Stomach (tissue), 9 donors: ENCODE data around the gene GPR139. TPM values are rescaled to one million over a fixed set of nuclear protein-coding genes. Genes with fewer than 3 reads are reported as not detected.

ENCODE experiments used
- DNase-seq, 2 donors: peaks; one replicate each; pipeline versions ENCODE4 v3.0.0 to v3.0.0-alpha.2; 2013 to 2019
- H3K27ac ChIP-seq, 5 donors: fragments of 200-600 bp in 4 of 5; sonication (generic) in 4 of 5; one replicate each; pipeline ENCODE4 v1.5.1; 2013 to 2019; ENCODE audit warnings: mild to moderate bottlenecking in 1 of 5, moderate library complexity in 1 of 5
- H3K27me3 ChIP-seq, 3 donors: fragments of 200-600 bp; sonication (generic); one replicate each; pipeline ENCODE4 v1.5.1; 2017 to 2019; ENCODE audit warnings: mixed run types in 1 of 3
- H3K36me3 ChIP-seq, 4 donors: fragments of 200-600 bp; sonication (generic); 1 replicate in 3 of 4; 2 replicates in 1 of 4; pipeline ENCODE4 v1.5.1; 2016 to 2019
- H3K4me1 ChIP-seq, 4 donors: fragments of 200-600 bp; sonication (generic); one replicate each; pipeline ENCODE4 v1.5.1; 2016 to 2019
- H3K4me3 ChIP-seq, 4 donors: fragments of 200-600 bp; sonication (generic) in 3 of 4; one replicate each; pipeline ENCODE4 v1.5.1; 2016 to 2019; ENCODE audit warnings: mild to moderate bottlenecking in 1 of 4
- H3K9me3 ChIP-seq, 4 donors: fragments of 200-600 bp; sonication (generic); one replicate each; pipeline ENCODE4 v1.5.1; 2016 to 2019
- CTCF ChIP-seq, 7 experiments: fragments of 450-650 bp in 4 of 7; fragments of 200-600 bp in 3 of 7; sonication (generic) in 3 of 7; IDR thresholded peaks; one replicate each; pipeline ENCODE4 v1.5.1; 2016 to 2019; ENCODE audit warnings: antibody characterized with exemption in 7 of 7, control low read depth in 2 of 7, mild to moderate bottlenecking in 1 of 7
- EP300 ChIP-seq: sonication (generic); formaldehyde crosslinking; IDR thresholded peaks from one replicate; pipeline ENCODE4 v1.6.1; 2017; ENCODE audit warnings: antibody characterized with exemption
- POLR2A ChIP-seq, 4 donors: fragments of 450-650 bp; IDR thresholded peaks; one replicate each; pipeline ENCODE4 v1.6.1; 2016; ENCODE audit warnings: antibody characterized with exemption in 4 of 4, control low read depth in 2 of 4, mild to moderate bottlenecking in 1 of 4, moderate library complexity in 1 of 4
- POLR2AphosphoS5 ChIP-seq, 3 donors: sonication (generic); formaldehyde crosslinking; IDR thresholded peaks; one replicate each; pipeline ENCODE4 v1.6.1; 2016; ENCODE audit warnings: antibody characterized with exemption in 3 of 3
- WGBS, 5 donors: extraction: QIAGEN DNeasy Blood & Tissue Kit in 3 of 5; methylation state at CpG; one replicate each; pipeline versions ENCODE4 v1.1.5 to v1.1.7; 2013 to 2018; 5-methylcytosine and 5-hydroxymethylcytosine counted together
- intact Hi-C: fragments of 100-400 bp; cut with DNase I; formaldehyde crosslinking; loops from one replicate; pipeline ENCODE4 v1.15.1; 2023; ENCODE audit warnings: low total_unique reads
- polyA plus RNA-seq, 3 donors: library from polyadenylated mRNA; stranded (reverse); fragments of 200-250 nt; gene quantifications; one replicate each; pipeline ENCODE4 v1.2.3, GENCODE V29; 2013
- total RNA-seq, 5 donors: library from RNA; depleted of rRNA; stranded (reverse); fragments of >200 nt; gene quantifications; one replicate each; pipeline versions ENCODE4 v1.1.0 to v1.2.3, GENCODE V29; 2014 to 2016
- donor health status: healthy with polysubstance abuse.
- donor health status: Bipolar disorder and iron deficiency.
- donor health status: healthy.

The GPR139 gene
- total and polyA plus RNA-seq, 8 donors = not detected

- Histone ChIP-seq H3K9me3 (no peaks in the 10 kb centered on the region), H3K4me3 (no peak overlapping the region), H3K27me3 (no peaks in the 10 kb centered on the region), H3K27ac (no peak overlapping the region), H3K36me3 (no peaks in the 10 kb centered on the region), H3K4me1 (no peaks in the 10 kb centered on the region)
- intact Hi-C loops = no loop called here
- DNase-seq = no peak
- 76 to 91% (median 82%) methylated on average over 3 of the region's 3 CpGs for WGBS, 5 donors
- TF ChIP-seq CTCF (IDR thresholded peaks at IDR 0.05) (no peak), POLR2A (IDR thresholded peaks at IDR 0.05) (no peak), POLR2AphosphoS5 (IDR thresholded peaks at IDR 0.05) (no peak), EP300 (no peak)
These were observed 44.1 kb downstream of the GPR139 start for GRCh38 chr16:20029611-20030010.

- H3K27ac ChIP-seq = no peak overlapping the region
- no peaks in the 10 kb centered on the region for H3K36me3 ChIP-seq
- H3K4me3 ChIP-seq = no peak overlapping the region
- no peaks in the 10 kb centered on the region for H3K4me1 ChIP-seq
- intact Hi-C loops = no loop called here
- TF ChIP-seq EP300 = no peak
- TF ChIP-seq CTCF (IDR thresholded peaks at IDR 0.05) = no peak
- TF ChIP-seq POLR2A (IDR thresholded peaks at IDR 0.05) = no peak
- TF ChIP-seq POLR2AphosphoS5 (IDR thresholded peaks at IDR 0.05) = no peak
- no peak for DNase-seq
- no peaks in the 10 kb centered on the region for H3K9me3 ChIP-seq
- 30 to 66% (median 54%) methylated on average over 2 of the region's 2 CpGs for WGBS, 5 donors
- no peaks in the 10 kb centered on the region for H3K27me3 ChIP-seq
These were observed 47.2 kb downstream of the GPR139 start for GRCh38 chr16:20026361-20027072.

- no peaks in the 10 kb centered on the region for H3K4me1 ChIP-seq
- WGBS, 5 donors = 0 to 6% (median 5%) methylated on average over 1 of the region's 1 CpG
- H3K36me3 ChIP-seq = no peaks in the 10 kb centered on the region
- no peak for TF ChIP-seq CTCF (IDR thresholded peaks at IDR 0.05)
- no peak for TF ChIP-seq POLR2AphosphoS5 (IDR thresholded peaks at IDR 0.05)
- peak in 1 of 2 donors; percentile 48 for DNase-seq
- intact Hi-C loops = no loop called here
- H3K9me3 ChIP-seq = no peaks in the 10 kb centered on the region
- no peak overlapping the region for H3K4me3 ChIP-seq
- no peak overlapping the region for H3K27ac ChIP-seq
- no peaks in the 10 kb centered on the region for H3K27me3 ChIP-seq
These were observed 50.5 kb downstream of the GPR139 start for GRCh38 chr16:20023190-20023589.

- Histone ChIP-seq H3K27ac (no peak overlapping the region), H3K9me3 (no peaks in the 10 kb centered on the region), H3K36me3 (no peaks in the 10 kb centered on the region), H3K27me3 (no peaks in the 10 kb centered on the region), H3K4me1 (no peaks in the 10 kb centered on the region), H3K4me3 (no peak overlapping the region)
- 85 to 91% (median 89%) methylated on average over 2 of the region's 2 CpGs for WGBS, 5 donors
- TF ChIP-seq POLR2A (IDR thresholded peaks at IDR 0.05) (no peak), CTCF (IDR thresholded peaks at IDR 0.05) (no peak), EP300 (no peak), POLR2AphosphoS5 (IDR thresholded peaks at IDR 0.05) (no peak)
- no peak for DNase-seq
- intact Hi-C loops = no loop called here
These were observed 52.7 kb downstream of the GPR139 start for GRCh38 chr16:20020976-20021375.
